Left ventricle myocardium inferior (tissue), 1 donor: ENCODE measurements around the gene CREG2. TPM values are rescaled to one million over a fixed set of nuclear protein-coding genes. Genes with fewer than 3 reads are reported as not detected.
A peak's percentile ranks its signal among the peaks of the same experiment; 100 is the strongest.
"Not testable (repeated sequence)": the region's sequence is repeated elsewhere in the genome, so short reads cannot be mapped to it uniquely, and the experiment has no call there.

Experiments used
- DNase-seq: peaks from one replicate; pipeline ENCODE4 v3.0.0-alpha.2; 2020
- H3K27ac ChIP-seq: fragments of 200-600 bp; replicated peaks from 2 replicates; pipeline ENCODE4 v1.8.0; 2021
- H3K27me3 ChIP-seq: fragments of 200-600 bp; 2 replicates; pipeline ENCODE4 v1.8.0; 2021; ENCODE audit warnings: low read depth
- H3K36me3 ChIP-seq: fragments of 200-600 bp; 2 replicates; pipeline ENCODE4 v1.8.0; 2021
- H3K4me1 ChIP-seq: fragments of 200-600 bp; 2 replicates; pipeline ENCODE4 v1.8.0; 2021
- H3K4me3 ChIP-seq: fragments of 200-600 bp; 2 replicates; pipeline ENCODE4 v1.8.0; 2021; ENCODE audit warnings: mild to moderate bottlenecking, moderate library complexity
- H3K9me3 ChIP-seq: fragments of 200-600 bp; replicated peaks from 2 replicates; pipeline ENCODE4 v1.8.0; 2021
- intact Hi-C: fragments of 100-400 bp; cut with micrococcal nuclease; formaldehyde crosslinking; loops from one replicate; pipeline ENCODE4 v1.11.0; 2022
- total RNA-seq: library from RNA; stranded (reverse); fragmentation: NEBNext Ultra II Directional; extraction: Animal tissue kit (Norgen Biotek cat#: 25700); gene quantifications from one replicate; pipeline ENCODE4 v1.2.1, GENCODE V29; 2021
- TF ChIP-seq, protein P1 (sequence below): fragments of 200-600 bp; IDR thresholded peaks from 2 replicates; pipeline ENCODE4 v1.8.0; 2021; ENCODE audit warnings: antibody characterized with exemption, mild to moderate bottlenecking, borderline replicate concordance
- donor health status: DM: no; HTN: yes; CAD: no; lungs with severe emphysema.

The CREG2 gene
- total RNA-seq, 1 donor from 2014 or later = not detected

DNA sequence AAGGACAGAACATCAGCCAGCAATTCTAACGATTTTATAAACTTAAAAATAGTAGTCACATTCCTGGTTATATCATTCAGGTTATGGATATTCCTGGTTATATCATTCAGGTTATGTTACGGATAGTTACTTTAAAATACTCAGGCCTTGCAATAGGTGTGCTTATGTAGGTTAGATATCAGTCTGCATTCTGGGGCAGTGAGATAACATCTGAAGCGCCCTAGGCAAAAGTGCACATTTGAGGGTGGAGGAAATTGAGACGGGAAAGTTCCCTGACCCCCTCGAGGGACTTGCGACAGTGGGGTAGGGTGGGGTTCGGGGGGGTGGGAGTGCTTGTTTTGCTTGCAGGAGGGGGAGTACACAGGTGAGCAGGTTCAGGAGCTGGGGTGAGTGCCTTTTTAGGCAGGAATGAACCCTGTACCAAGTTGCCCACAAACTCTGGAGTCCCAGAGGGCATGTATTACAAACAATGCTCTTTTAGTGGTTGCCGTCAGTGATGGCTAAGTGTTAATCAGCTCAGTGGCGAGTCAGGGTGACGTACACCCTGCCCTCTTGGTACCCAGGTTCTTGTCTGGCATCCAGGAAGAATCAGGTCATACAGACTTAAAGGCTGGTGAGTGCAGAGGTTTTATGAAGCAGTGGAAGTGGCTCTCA is 31.8 kb downstream of the CREG2 start:
- no peak for DNase-seq
- Histone ChIP-seq H3K27me3 (no peaks in the 10 kb centered on the region), H3K36me3 (no peaks in the 10 kb centered on the region), H3K4me1 (no peaks in the 10 kb centered on the region), H3K9me3 (no peaks in the 10 kb centered on the region), H3K4me3 (no peak overlapping the region), H3K27ac (no peak overlapping the region)
- intact Hi-C loops = no loop called here
- TF ChIP-seq, protein P1, sequence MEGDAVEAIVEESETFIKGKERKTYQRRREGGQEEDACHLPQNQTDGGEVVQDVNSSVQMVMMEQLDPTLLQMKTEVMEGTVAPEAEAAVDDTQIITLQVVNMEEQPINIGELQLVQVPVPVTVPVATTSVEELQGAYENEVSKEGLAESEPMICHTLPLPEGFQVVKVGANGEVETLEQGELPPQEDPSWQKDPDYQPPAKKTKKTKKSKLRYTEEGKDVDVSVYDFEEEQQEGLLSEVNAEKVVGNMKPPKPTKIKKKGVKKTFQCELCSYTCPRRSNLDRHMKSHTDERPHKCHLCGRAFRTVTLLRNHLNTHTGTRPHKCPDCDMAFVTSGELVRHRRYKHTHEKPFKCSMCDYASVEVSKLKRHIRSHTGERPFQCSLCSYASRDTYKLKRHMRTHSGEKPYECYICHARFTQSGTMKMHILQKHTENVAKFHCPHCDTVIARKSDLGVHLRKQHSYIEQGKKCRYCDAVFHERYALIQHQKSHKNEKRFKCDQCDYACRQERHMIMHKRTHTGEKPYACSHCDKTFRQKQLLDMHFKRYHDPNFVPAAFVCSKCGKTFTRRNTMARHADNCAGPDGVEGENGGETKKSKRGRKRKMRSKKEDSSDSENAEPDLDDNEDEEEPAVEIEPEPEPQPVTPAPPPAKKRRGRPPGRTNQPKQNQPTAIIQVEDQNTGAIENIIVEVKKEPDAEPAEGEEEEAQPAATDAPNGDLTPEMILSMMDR = no peak

DNA sequence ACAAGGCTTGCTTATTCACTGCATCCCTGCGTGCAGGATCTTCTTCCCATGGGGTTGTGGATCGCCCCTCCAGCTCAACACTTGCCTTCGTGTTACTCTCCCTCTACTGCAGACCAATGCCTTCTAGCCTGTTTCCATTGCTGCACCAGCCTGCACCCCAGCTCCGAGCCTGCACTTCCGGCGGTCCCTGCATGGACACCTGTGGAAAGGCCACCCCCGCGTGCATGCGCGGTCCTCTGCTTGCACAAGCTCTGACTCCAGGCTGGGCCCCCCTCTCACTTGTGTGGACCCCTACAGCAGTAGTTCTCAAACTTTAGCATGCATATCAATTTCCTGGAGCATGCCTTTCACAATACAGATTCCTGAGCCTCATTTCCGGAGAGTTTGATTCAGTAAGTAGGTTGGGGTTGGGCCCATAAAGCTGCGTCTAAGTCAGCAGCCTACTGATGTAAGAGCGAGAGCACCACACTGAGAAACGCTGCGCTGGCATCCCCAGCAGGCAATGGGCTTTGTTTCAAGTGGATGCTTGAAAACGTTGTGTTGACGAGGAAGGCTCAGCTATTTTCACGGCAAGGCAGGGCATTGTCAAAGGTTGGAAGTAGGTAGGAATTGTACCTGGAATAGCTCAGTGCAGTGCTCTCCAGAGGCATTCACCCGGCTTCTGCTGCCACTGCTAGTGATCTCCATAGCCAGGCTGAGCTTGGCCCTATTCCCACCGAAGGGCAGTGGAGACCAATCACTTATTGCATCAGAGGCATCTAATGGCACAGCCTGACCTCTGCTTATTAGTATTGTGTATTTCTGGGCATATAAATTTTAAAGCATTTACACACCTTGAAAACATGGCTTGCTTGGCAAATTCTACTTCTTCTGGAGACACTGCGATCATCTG is 32.6 kb downstream of the CREG2 start:
- Histone ChIP-seq H3K9me3 (no peaks in the 10 kb centered on the region), H3K27ac (no peak overlapping the region), H3K4me3 (no peak overlapping the region), H3K27me3 (no peaks in the 10 kb centered on the region), H3K4me1 (no peaks in the 10 kb centered on the region), H3K36me3 (no peaks in the 10 kb centered on the region)
- no peak for DNase-seq
- TF ChIP-seq, protein P1 = no peak
- intact Hi-C loops = no loop called here

DNA sequence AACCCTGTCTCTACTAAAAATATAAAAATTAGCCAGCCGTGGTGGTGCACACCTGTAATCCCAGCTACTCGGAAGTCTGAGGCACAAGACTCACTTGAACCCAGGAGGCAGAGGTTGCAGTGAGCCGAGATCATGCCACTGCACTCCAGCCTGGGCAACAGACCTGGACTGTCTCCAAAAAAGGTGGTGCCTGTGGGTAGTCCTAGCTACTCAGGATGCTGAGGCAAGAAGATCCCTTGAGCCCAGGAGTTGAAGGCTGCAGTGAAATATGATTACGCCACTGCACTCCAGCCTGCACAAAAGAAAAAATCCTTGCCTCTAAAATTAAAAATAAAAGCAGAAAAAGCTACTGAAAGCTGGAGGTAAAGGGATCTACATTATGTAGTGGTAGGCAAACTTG is 34.7 kb downstream of the CREG2 start:
- DNase-seq, H3K9me3 ChIP-seq, intact Hi-C loops, H3K36me3 ChIP-seq, H3K27ac ChIP-seq, H3K4me1 ChIP-seq, H3K4me3 ChIP-seq, H3K27me3 ChIP-seq: not testable (repeated sequence)

DNA sequence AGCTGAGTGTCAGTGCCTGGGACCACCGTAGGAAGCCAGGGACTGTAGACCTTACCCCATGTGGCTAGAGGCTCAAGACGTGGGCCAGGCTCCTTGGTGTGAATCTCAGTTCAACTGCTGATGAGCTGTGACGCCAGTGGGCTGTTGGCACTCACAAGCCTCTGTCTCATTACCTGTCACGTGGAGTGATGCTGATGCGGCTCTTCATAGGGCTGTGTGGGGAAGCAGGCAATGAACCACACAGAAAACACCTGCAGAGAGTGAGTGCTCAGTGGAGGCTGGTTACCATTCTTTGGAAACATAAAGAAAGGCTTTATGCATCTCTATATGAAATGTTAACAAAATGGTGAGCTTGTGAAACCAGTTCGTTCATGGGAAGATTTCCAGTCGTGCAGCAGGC is 36.1 kb downstream of the CREG2 start:
- no peaks in the 10 kb centered on the region for H3K36me3 ChIP-seq
- no peaks in the 10 kb centered on the region for H3K27me3 ChIP-seq
- no peaks in the 10 kb centered on the region for H3K4me1 ChIP-seq
- no peak for DNase-seq
- TF ChIP-seq, protein P1 = no peak
- H3K27ac ChIP-seq = no peak overlapping the region
- intact Hi-C loops = no loop called here
- H3K9me3 ChIP-seq = no peaks in the 10 kb centered on the region
- no peak overlapping the region for H3K4me3 ChIP-seq

DNA sequence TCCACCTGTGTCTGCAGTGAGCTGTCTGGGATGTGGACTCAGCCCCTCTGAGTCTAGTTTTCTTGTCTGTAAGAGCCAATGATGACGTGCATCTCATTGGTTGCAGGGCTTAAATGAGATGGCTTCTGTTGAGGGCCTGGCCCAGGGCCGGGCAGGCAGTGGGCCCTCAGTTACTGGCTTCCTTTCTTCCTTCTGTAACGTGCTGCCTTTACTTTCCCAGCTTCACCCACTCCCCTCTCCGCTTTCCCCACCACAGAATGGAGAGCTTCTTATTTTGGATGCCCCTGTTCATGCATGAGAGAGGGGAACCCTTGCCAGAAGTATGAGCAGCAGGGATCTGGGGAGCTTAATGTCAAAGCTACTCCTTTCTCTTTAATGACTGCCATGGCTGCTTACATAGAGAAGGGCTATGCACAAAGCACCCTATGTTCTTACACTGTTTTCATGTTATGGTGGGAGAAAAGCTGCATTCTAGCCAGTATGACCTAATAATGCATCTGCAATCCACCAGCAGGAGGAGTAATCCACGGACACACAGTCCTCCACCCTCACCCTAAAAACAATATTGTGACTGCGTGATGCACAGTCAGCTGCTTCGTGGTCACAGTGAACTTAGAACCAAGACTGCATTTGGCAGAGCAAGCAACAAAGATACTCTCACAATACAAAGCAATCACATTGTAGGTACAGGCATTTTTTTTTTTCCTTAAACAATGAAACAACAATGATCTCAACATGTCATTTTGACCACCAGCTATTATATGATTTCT is 37.2 kb downstream of the CREG2 start:
- DNase-seq = no peak
- Histone ChIP-seq H3K36me3 (no peaks in the 10 kb centered on the region), H3K4me1 (no peaks in the 10 kb centered on the region), H3K27ac (no peak overlapping the region), H3K4me3 (no peak overlapping the region), H3K9me3 (no peaks in the 10 kb centered on the region), H3K27me3 (no peaks in the 10 kb centered on the region)
- intact Hi-C loops = no loop called here
- TF ChIP-seq, protein P1 = peak; percentile 30
